Fibroblast of villous mesenchyme (primary cell): ENCODE results near the gene WNT4. TPM values are rescaled to one million over a fixed set of nuclear protein-coding genes. Genes with fewer than 3 reads are reported as not detected.

ENCODE experiments used
- DNase-seq: peaks from one replicate; pipeline ENCODE4 v3.0.0-alpha.2; 2010; ENCODE audit warnings: low read depth
- H3K4me3 ChIP-seq: 2 replicates; pipeline ENCODE4 v1.5.1; 2011; ENCODE audit warnings: low read depth, mild to moderate bottlenecking, low read length
- CTCF ChIP-seq: IDR thresholded peaks from 2 replicates; pipeline ENCODE4 v1.5.1; 2012; ENCODE audit warnings: low read depth, mild to moderate bottlenecking, low read length; ENCODE audit not compliant: insufficient read depth
- total RNA-seq: library from RNA; depleted of rRNA; stranded (reverse); fragments of >200 nt; gene quantifications from 2 replicates; pipeline ENCODE4 v1.2.3, GENCODE V29; 2012

Gene WNT4
- total RNA-seq, 1 donor, result 0.43 TPM

GRCh38 chr1:22119626-22120468 is 23.1 kb downstream of the WNT4 start:
- no peak overlapping the region for H3K4me3 ChIP-seq
- no peak for DNase-seq
- TF ChIP-seq CTCF, result no peak

- no peak for DNase-seq
- H3K4me3 ChIP-seq, result no peak overlapping the region
- TF ChIP-seq CTCF, result no peak
These were observed 24.5 kb downstream of the WNT4 start for GRCh38 chr1:22118291-22118992.

- H3K4me3 ChIP-seq, result no peak overlapping the region
- peak; percentile 47 for DNase-seq
- TF ChIP-seq CTCF, result no peak
These were observed 25.0 kb downstream of the WNT4 start for GRCh38 chr1:22117851-22118250.

- no peak for DNase-seq
- H3K4me3 ChIP-seq, result no peak overlapping the region
- no peak for TF ChIP-seq CTCF
These were observed 25.7 kb downstream of the WNT4 start for GRCh38 chr1:22117238-22117637.

- no peak for DNase-seq
- no peak overlapping the region for H3K4me3 ChIP-seq
- TF ChIP-seq CTCF, result no peak
These were observed 27.6 kb downstream of the WNT4 start for GRCh38 chr1:22115286-22115685.

GRCh38 chr1:22114083-22115012 is 28.5 kb downstream of the WNT4 start:
- peak; percentile 58 for DNase-seq
- TF ChIP-seq CTCF, result no peak

More at GRCh38 chr1:22114083-22115012, 28.5 kb downstream of the WNT4 start:
- H3K4me3 ChIP-seq, result no peak overlapping the region
